Endometrial microvascular endothelial cells (primary cell): ENCODE measurements around the gene MEIOC. TPM values are rescaled to one million over a fixed set of nuclear protein-coding genes. Genes with fewer than 3 reads are reported as not detected.
"Not testable (repeated sequence)": the region's sequence is repeated elsewhere in the genome, so short reads cannot be mapped to it uniquely, and the experiment has no call there.

Experiments
- in situ Hi-C: cut with HindIII; loops from 2 replicates; pipeline ENCODE4 v1.10.0; 2017; ENCODE audit warnings: low sequenced_read_pairs, low pct_unique_long_range_greater_than_20kb; ENCODE audit errors: inconsistent ontology term
- total RNA-seq: library from RNA; depleted of rRNA; stranded (reverse); fragments of >200 nt; gene quantifications from one replicate; pipeline ENCODE4 v1.2.3, GENCODE V29; 2015; ENCODE audit errors: inconsistent ontology term

MEIOC gene
- total RNA-seq, 1 donor from 2014 or later = under 0.01 TPM

DNA sequence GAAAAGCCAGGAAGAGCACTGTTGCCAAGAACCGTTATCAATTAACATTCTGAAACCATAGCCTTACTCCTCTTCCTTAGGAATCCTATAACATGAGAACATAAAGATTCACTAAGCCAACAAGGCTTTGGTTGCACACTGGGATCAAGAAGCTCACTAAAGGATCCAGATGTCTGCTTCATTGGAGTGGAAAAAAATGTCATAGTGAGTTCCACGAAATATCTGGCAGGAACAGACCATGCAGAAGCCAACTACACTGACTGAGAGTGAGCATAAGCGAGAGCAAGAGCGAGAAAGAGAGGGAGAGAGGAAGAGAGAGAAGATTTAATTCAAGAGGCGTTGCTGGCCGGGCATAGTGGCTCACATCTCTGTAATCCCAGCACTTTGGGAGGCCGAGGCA, 13.4 kb upstream of the MEIOC start:
- in situ Hi-C loops = no loop called here

DNA sequence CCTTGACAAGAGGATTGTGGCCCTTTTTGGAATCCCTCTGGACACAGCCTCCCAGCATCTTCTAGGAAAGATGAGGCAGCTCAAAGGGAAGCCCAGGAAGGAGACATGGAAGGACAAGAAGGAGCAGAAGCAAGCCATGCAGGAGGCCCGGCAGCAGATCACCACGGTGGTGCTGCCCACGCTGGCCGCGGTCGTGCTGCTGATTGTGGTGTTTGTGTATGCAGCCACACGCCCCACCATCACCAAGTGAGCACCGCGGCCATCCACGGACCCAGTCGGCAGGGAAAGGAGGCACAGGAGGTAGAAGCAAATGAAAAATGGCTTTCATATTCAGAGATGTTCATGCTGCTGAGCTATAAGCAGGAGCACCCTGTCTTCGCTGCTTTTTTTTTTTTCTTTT, 10.9 kb upstream of the MEIOC start:
- in situ Hi-C loops = no loop called here

DNA sequence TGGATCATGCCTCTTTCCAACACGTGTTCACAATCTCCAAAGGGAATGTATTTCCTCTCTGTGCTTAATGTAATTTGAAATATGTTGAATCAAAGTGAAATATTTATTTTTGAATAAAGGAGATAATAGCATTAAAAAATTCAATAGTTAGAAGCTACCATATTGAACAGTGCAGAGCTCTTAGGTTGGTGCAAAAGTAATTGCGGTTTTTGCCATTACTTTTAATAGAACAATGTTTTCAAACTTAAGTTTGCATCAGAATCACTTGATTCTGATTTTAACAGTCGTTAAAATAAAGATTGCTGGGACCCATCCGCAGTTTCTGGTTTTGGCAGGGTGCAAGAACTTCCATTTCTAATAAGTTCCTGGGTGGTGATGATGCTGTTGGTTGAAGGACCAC, 10.0 kb upstream of the MEIOC start:
- in situ Hi-C loops = no loop called here

DNA sequence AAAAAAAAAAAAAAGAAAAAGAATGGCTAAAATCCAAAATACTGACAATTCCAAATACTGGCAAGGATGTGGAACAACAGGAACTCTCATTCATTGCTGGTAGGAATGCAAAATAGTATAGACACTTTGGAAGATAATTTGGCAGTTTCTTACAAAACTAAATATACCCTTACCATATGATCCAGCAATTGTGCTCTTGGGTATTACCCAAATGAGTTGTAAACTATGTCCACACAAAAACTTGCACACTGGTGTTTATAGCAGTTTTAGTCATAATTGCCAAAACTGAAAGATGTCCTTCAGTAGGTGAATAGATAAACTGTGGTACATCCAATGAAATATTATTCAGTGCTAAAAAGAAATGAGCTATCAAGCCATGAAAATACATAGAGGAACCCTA, 8.5 kb upstream of the MEIOC start:
- in situ Hi-C loops = no loop called here

DNA sequence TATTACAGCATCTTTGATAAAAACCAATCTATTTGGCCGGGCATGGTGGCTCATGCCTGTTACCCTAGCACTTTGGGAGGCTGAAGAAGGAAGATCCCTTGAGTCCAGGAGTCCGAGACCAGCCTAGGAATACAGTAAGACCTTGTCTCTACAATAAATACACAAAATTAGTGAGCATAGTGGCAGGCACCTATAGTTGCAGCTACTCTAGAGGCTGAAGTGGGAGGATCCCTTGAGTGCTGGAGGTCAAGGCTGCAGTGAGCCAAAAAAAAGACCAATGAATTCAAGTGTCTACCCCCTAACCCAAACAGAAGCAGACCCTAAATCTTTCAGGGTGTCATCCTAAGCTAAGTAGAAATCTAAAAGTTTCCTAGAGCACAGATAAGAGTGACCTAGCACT, 7.3 kb upstream of the MEIOC start:
- in situ Hi-C loops = no loop called here

DNA sequence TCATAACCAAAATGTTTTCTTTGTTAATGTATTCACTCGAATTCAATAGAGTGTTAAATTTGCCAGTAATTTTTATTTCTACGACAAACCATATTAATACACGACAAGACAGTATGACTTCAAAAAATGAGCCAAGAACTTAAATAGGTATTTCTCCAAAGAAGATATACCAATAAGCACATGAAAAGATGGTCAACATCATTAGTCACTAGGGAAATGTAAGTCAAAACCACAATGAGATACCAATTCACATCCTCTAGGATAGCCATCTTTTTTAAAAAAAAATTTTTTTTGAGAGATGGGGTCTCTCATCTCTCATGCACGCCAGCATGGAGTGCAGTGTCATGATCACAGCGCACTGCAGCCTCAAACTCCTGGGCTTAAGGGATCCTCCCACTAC, 5.0 kb upstream of the MEIOC start:
- in situ Hi-C loops = no loop called here

DNA sequence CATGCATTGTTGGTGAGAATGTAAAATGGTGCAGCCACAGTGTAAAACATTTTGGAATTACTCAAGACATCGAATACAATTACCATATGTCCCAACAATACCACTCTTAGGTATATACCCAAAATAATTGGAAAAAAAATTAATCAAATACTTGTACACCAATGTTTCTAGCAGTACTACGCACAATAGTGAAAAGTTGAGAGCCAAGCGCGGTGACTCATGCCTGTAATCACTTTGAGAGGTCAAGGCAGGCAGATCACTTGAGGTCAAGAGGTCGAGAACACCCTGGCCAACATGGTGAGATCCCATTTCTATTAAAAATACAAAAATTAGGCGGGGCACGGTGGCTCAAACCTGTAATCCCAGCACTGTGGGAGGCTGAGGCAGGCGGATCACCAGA, 3.5 kb upstream of the MEIOC start:
- in situ Hi-C loops = no loop called here

DNA sequence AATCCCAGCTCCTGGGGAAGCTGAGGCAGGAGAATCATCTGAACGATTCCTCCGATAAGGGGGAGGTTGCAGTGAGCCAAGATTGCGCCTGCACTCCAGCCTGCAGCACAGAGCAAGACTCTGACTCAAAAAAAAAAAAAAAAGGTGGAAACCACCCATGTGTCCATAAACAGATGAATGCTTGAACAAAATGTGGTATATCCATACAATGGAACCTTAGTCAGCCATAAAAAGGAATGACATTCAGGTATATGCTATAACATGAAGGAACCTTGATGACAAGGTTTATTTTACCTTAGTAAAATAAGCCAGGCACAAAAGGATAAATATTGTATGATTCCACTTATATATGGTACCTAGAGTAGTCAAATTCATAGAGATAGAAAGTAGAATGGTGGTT, 2.9 kb upstream of the MEIOC start:
- in situ Hi-C loops = no loop called here

DNA sequence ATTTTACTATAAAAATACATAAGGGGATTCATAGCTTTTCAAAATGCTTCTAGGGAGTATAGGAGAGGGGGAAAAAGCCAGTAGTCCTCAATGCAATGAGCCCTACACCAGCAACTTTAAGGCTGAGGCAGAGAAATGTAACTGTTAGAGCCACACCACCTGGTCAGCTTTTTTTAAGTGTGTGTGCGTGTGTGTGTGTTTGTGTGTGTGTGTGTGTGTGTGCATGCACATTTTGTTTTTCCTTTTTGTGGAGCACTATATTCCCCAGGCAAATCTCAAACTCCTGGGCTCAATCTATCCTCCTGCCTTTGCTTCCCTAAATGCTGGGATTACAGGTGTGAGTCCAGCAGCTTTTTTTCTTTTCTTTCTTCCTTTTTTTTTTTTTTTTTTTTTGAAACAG, 2.3 kb upstream of the MEIOC start:
- in situ Hi-C loops = no loop called here

DNA sequence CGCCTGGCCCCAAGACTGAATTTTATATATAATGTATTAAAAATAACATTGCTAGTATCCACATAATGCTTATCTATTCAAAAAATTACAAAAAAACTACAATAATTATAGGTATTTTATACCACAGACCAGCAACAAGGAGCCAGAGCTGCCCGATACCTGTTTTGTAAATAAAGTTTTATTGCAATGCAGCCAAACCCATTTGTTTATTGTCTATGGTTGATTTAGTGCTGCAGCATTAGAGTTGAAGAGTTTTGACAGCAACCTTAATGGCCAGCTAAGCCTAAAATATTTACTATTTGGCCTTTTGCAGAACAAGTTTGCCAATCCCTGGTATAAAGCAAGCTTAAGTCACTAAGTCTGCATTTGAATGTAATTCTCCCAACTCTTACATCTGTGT, 5.6 kb downstream of the MEIOC start:
- in situ Hi-C loops = no loop called here

DNA sequence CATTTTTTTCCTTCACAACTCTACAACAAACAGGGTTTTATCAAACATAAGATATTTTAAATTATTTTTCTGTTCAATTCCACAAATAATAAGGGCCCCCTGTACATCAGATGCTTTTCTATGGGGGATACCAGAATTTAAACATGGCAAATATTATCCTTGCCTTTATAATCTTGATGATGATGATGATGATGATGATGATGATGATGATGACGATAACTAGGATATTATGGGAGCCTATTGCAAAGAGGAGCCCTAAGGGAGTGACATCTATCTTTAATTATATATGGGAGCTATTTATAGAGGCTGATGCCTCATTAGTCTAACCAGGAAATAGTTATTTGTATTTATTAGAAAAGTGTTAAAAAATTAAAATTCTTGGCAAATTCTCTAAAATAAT, 6.8 kb downstream of the MEIOC start:
- in situ Hi-C loops = no loop called here

DNA sequence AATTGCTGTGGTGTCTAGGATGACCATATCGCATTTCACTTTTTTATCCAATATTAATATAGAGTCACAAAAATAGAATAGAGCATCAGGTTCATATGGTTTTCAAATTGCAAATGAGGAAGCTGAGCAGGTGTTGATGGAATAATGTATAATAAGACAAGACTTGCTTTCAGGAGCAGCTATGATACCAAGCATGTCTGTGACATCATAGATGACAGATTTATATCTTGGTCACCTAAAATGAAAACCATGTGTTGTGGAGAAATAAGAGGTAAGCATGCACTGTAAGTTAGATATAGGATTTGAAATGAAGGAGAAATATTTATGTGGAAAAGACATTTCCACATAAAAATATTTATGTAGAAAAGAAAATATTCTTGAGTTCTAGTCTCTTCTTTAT, 8.6 kb downstream of the MEIOC start:
- in situ Hi-C loops = no loop called here

DNA sequence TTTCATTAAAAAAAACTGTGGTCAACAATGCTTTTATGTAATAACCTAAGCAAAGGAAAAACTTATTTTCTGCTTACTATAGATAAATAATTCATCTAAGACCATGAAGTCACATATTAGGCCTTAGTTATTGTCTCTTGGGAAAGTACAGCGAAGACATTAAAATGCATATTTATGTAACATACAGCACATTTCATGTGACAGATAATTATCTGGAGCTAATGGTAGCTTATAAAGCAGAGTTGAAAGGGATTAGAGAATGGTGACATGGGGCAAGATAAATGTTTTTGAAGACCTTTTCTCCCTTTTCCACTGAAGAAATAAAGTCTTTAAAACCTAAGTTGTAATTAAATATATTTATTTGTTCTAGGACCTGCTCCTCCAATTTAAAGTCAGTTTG, 9.7 kb downstream of the MEIOC start:
- in situ Hi-C loops = no loop called here

DNA sequence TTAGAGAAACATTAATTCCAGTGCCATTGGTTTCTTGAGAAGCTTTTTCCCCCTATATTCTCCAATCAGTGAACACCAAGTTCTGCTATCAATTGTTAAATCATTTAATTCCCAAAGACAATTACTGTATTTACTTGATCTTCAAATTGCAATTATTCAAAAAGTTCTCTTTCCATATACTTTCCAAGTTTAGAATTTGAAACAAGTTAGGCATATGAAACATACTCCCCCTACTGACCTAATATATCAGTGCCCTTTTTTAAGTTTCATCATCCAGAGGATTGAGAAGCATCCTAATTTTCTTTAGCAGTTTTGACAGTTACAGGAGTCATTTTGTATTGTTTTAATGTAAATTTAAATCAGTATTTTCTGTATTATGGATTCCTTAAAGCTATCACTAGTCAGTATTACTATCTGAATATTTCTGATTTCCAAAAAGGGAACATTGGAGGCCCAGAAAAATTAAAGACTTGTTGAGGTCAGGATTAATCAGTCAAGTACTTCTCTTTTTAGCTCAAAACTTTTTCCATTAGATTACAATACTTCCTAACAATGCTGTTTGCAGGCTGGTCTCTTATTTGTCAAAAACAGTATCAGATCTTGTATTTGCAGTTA, 16.3 kb downstream of the MEIOC start:
- in situ Hi-C loops = no loop called here

DNA sequence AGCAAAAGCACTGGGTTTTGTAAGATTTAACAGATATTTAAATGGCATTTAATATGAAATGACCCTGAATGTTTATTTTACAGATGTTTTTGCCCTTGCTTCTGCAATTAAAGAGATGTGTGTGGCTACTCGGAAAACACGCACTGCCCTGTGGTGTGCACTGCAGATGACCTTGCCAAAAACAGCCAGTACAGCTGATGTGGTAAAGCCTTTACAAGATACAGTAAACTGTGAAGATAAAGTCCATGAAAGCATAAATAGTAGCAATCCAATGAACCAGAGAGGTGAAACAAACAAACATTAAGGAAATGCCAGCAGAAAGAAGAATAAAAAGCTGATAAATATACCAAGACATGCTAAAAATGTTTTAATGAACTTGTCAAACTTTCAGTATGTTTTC, 17.6 kb downstream of the MEIOC start:
- in situ Hi-C loops = no loop called here

DNA sequence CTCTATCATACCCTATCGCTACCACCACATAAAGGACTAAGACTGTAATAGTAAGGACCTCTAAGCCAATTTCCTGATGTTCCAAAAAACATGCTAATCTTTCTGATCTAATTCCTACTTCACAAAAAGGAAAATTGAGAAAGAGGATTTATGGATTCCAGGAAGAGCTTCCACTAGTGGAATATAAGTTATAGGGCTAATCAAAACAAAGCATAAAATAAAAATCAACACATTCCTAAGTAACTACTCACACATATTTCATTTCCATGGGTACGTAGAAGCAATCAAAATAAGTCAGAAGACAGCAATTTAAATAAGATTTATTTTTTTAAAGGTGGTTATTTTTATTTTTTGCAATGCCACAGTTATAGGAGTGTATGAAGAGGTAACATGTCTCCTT, 20.9 kb downstream of the MEIOC start:
- in situ Hi-C loops = no loop called here

DNA sequence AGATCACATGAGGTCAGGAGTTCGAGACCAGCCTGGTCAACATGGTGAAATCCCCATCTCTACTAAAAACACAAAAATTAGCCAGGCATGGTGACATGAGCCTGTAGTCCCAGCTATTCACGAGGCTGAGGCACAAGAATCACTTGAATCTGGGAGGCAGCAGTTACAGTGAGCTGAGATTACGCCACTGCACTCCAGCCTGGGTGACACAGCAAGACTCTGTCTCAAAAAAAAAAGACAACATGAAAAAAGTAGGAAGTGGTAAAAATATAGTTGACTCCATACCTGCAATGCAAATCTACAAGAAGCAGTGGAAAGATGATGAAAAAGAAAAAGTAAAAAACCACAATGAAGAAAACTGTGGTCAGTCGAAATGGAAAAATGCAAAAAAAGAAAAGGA, 27.0 kb downstream of the MEIOC start:
- in situ Hi-C loops = not testable (repeated sequence)

DNA sequence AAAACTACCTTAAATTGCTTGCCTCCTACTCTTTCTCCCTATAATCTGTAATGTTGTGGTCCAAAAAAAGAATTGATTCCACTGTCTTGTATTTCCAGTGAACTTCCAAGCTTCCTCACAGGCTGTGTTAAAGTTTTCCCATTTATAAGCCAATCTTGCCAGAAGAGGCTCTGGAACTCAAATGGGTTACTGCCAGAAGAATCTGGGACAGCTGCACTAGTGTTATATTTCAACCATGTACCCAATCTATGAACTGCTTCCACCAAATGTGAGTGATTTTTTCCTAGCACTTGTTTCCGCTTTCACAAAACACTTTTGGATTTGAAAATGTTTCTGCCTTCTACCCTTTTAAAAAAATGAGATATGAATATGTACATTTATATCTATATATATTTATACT, 31.5 kb downstream of the MEIOC start:
- in situ Hi-C loops = no loop called here

DNA sequence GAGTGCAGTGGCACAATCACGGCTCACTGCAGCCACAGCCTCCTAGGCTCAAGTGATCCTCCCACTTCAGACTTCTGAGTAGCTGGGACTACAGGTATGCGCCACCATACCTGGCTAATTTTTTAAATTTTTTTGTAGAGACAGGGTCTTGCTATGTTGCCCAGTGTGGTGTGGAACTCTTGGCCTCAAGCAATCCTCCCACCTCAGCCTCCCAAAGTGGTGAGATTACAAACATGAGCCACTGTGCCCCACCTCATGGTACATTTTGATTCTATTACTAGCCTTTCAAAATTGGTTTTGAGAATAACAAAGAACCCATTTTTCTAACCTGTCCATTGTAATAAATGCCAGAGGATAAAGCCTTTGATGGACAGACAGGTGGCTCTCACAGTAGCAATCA, 31.9 kb downstream of the MEIOC start:
- in situ Hi-C loops = no loop called here

DNA sequence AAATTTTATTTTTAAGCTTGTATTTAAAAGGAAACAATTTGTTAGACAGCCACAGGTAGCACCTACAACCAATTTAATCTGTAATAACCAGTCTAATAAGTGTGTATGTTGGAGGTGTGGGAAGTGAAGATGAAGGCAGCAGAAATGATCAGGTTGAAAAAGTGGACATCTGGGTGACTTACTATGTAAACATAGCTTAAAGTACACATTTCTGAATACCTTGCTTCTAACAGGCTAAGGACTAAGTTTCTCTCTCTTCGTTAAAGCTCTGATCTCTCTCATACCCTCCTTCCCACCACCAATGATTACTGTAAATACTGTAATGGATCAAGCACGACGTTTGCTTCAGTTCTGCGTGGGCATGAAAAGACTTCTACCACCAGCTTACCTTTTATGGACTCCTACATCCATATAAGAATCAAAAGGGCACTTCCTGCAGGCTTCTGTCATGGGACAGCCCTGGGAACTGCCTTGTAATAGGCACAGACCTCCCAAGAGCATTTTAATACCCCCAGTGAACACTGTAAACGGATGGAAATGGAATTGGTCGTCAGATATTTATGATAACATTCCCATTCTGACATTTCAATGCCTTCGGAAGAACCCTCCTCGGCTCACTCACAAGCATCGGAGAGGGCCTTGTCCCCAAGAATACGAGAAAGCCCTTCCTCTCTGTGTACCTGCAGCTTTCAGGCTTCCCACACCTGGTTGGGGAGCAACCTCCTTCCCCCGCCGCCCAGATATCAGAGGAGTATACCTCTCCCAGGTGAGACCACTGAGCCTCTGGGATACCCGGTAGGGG, 32.6 kb downstream of the MEIOC start:
- in situ Hi-C loops = no loop called here
